K562 (cell line): ENCODE measurements around the gene ZFP36. TPM values are rescaled to one million over a fixed set of nuclear protein-coding genes. Genes with fewer than 3 reads are reported as not detected.
A peak's percentile ranks its signal among the peaks of the same experiment; 100 is the strongest.

Source experiments
- HOMEZ ChIP-seq: fragments of 250-450 bp; sonication (Bioruptor Pico); IDR thresholded peaks from 2 replicates; pipeline ENCODE4 v1.4.0; 2020; ENCODE audit warnings: mild to moderate bottlenecking, moderate library complexity
- MTA3 ChIP-seq: fragments of 450-650 bp; formaldehyde crosslinking; IDR thresholded peaks from 2 replicates; pipeline ENCODE4 v1.6.1; 2017; ENCODE audit warnings: mild to moderate bottlenecking, borderline replicate concordance
- PATZ1 ChIP-seq: fragments of 250-450 bp; sonication (Bioruptor Pico); IDR thresholded peaks from 2 replicates; pipeline ENCODE4 v1.5.0; 2020; ENCODE audit warnings: mild to moderate bottlenecking, borderline replicate concordance
- SRSF1 ChIP-seq: fragments of 200-400 bp; formaldehyde crosslinking; IDR thresholded peaks from 2 replicates; pipeline ENCODE4 v1.6.1; 2017; ENCODE audit warnings: mild to moderate bottlenecking, low read depth, low read length, moderate library complexity
- TBP ChIP-seq: optimal IDR thresholded peaks from 2 replicates; pipeline ENCODE3; 2011; ENCODE audit warnings: low read depth, low read length, improper control_type of control experiment
- ZNF280A ChIP-seq: fragments of 450-650 bp; IDR thresholded peaks from 2 replicates; pipeline ENCODE4 v1.6.1; 2018; ENCODE audit warnings: mild to moderate bottlenecking, low read depth; ENCODE audit not compliant: partially characterized antibody
- ZNF347 ChIP-seq: fragments of 450-650 bp; formaldehyde crosslinking; IDR thresholded peaks from 2 replicates; pipeline ENCODE4 v1.4.0; 2020; ENCODE audit warnings: low read depth, mild to moderate bottlenecking, moderate library complexity
- ZNF780A ChIP-seq: fragments of 250-450 bp; sonication (Bioruptor Pico); IDR thresholded peaks from 2 replicates; pipeline ENCODE4 v1.5.0; 2021; ENCODE audit warnings: mild to moderate bottlenecking
- polyA plus RNA-seq, 8 experiments: library from polyadenylated mRNA; depleted of rRNA in 4 of 8; stranded (reverse) in 5 of 8; unstranded in 3 of 8; fragments of >200 nt; fragmentation: Nextera tagmentation in 2 of 8; fragmentation: Illumina TruSeq in 1 of 8; extraction: Ambion mirVana in 2 of 8; extraction: Trizol in 1 of 8; gene quantifications; 2 replicates each; pipeline versions ENCODE4 v1.2.1 to v1.2.3, GENCODE V29; 2011 to 2014; ENCODE audit warnings: inconsistent platforms in 1 of 8, missing spikeins in 1 of 8
- total RNA-seq, 7 experiments: library from RNA; depleted of rRNA in 6 of 7; stranded (reverse); fragments of >200 nt in 6 of 7; fragmentation: Illumina TruSeq in 2 of 7; extraction: Trizol in 2 of 7; gene quantifications; 2 replicates each; pipeline versions ENCODE4 v1.2.1 to v1.2.3, GENCODE V29; 2011 to 2021; ENCODE audit warnings: low replicate concordance in 1 of 7
- TF ChIP-seq, protein P1 (sequence below): fragments of 450-650 bp; IDR thresholded peaks from 2 replicates; pipeline ENCODE4 v1.6.1; 2017; ENCODE audit warnings: antibody characterized with exemption
- TF ChIP-seq, protein P2 (sequence below): fragments of 450-650 bp; IDR thresholded peaks from 2 replicates; pipeline ENCODE4 v1.6.1; 2014; ENCODE audit warnings: low read depth, mild to moderate bottlenecking, moderate library complexity, borderline replicate concordance
- TF ChIP-seq, protein P3 (sequence below): sonication (generic); formaldehyde crosslinking; IDR thresholded peaks from 2 replicates; pipeline ENCODE4 v1.8.0; 2022; ENCODE audit warnings: mild to moderate bottlenecking, missing genetic modification reagents
- TF ChIP-seq, protein P4 (sequence below): sonication (generic); formaldehyde crosslinking; IDR thresholded peaks from 2 replicates; pipeline ENCODE4 v1.8.1; 2022; ENCODE audit warnings: missing genetic modification reagents

The ZFP36 gene
- total and polyA plus RNA-seq, 9 of the 15 experiments (the other 6 are each of a cell fraction or from before 2014, with no cell fraction given), result 1.0 to 20.1 (median 3.5) TPM

DNA sequence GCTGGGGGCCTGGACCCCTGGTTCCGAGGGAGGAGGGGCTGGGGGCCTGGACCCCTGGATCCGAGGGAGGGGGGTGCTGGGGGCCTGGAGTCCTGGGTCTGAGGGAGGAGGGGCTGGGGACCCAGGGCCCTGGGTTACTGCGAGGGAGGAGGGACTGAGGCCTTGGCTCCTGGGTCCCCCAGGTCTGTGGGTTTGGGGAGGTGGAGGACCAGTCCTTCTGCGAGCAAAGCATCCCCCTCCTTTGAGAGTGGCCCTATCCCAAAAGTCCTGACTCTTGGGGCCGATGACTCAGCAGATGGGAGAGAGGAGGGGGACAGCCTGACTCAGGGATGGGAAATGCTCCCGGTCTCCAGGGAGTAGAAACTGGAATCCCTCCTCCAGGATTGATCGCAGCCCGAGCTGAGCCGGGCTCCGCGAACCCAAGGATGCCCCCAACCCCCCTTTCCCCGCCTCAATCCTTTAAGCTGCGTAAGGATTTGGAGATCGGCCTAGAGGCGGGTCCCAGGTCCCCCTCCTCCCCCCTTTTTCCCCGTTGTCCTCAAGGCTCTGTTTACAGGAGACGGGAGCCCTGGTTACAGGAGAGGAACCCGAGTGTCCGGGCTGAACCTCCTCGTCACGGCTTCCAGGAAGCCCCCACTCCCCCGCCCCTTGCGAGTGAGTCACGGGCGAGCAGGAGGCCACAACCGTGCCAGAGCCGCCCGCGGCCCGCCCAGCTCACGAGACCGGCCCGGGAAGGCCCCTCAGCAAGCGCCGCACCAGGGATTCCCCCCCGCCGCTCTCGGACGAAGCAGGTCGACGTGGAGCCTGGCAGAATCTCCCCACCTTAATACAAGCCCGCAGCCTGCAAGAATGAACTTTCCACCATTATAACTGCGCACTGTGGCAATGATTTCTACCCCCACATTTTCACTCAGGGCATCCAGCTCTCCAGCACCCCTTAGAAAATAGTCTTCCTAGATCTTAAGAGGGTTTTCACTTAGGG is 3.0 kb upstream of the ZFP36 start (continued):
- TF ChIP-seq, protein P1, sequence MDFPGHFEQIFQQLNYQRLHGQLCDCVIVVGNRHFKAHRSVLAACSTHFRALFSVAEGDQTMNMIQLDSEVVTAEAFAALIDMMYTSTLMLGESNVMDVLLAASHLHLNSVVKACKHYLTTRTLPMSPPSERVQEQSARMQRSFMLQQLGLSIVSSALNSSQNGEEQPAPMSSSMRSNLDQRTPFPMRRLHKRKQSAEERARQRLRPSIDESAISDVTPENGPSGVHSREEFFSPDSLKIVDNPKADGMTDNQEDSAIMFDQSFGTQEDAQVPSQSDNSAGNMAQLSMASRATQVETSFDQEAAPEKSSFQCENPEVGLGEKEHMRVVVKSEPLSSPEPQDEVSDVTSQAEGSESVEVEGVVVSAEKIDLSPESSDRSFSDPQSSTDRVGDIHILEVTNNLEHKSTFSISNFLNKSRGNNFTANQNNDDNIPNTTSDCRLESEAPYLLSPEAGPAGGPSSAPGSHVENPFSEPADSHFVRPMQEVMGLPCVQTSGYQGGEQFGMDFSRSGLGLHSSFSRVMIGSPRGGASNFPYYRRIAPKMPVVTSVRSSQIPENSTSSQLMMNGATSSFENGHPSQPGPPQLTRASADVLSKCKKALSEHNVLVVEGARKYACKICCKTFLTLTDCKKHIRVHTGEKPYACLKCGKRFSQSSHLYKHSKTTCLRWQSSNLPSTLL, result no peak
- no peak for TF ChIP-seq ZNF780A (CRISPR knock-in tag)
- TF ChIP-seq TBP, result no peak
- TF ChIP-seq SRSF1, result no peak
- no peak for TF ChIP-seq PATZ1 (CRISPR knock-in tag)
- TF ChIP-seq, protein P2, sequence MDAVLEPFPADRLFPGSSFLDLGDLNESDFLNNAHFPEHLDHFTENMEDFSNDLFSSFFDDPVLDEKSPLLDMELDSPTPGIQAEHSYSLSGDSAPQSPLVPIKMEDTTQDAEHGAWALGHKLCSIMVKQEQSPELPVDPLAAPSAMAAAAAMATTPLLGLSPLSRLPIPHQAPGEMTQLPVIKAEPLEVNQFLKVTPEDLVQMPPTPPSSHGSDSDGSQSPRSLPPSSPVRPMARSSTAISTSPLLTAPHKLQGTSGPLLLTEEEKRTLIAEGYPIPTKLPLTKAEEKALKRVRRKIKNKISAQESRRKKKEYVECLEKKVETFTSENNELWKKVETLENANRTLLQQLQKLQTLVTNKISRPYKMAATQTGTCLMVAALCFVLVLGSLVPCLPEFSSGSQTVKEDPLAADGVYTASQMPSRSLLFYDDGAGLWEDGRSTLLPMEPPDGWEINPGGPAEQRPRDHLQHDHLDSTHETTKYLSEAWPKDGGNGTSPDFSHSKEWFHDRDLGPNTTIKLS, result no peak
- TF ChIP-seq, protein P3, sequence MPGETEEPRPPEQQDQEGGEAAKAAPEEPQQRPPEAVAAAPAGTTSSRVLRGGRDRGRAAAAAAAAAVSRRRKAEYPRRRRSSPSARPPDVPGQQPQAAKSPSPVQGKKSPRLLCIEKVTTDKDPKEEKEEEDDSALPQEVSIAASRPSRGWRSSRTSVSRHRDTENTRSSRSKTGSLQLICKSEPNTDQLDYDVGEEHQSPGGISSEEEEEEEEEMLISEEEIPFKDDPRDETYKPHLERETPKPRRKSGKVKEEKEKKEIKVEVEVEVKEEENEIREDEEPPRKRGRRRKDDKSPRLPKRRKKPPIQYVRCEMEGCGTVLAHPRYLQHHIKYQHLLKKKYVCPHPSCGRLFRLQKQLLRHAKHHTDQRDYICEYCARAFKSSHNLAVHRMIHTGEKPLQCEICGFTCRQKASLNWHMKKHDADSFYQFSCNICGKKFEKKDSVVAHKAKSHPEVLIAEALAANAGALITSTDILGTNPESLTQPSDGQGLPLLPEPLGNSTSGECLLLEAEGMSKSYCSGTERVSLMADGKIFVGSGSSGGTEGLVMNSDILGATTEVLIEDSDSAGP, result no peak
- TF ChIP-seq ZNF280A, result no peak
- TF ChIP-seq, protein P4, sequence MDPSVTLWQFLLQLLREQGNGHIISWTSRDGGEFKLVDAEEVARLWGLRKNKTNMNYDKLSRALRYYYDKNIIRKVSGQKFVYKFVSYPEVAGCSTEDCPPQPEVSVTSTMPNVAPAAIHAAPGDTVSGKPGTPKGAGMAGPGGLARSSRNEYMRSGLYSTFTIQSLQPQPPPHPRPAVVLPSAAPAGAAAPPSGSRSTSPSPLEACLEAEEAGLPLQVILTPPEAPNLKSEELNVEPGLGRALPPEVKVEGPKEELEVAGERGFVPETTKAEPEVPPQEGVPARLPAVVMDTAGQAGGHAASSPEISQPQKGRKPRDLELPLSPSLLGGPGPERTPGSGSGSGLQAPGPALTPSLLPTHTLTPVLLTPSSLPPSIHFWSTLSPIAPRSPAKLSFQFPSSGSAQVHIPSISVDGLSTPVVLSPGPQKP (CRISPR knock-in tag), result no peak
- no peak for TF ChIP-seq HOMEZ
- no peak for TF ChIP-seq ZNF347 (CRISPR knock-in tag)
- TF ChIP-seq MTA3, result 0 out of 2 replicates have a peak, but pooled peaks have one; percentile 57
